NCI-H345 (cell line): ENCODE results near the gene BBS10.
"Not testable (repeated sequence)": the region's sequence is repeated elsewhere in the genome, so short reads cannot be mapped to it uniquely, and the experiment has no call there.

Experiments used
- DNase-seq: peaks from one replicate; lab custom pipeline; 2025; lab: John Stamatoyannopoulos, UW

The BBS10 gene

GRCh38 chr12:76348079-76348901 lies at the start of gene BBS10:
BBS10 (minus strand) TSS chr12:76348415; CDS start chr12:76348358, 57 bp downstream.
- DNase-seq, result peak; percentile 91

- no peak for DNase-seq
These were observed 43.2 kb upstream of the BBS10 start for GRCh38 chr12:76391461-76391860.

GRCh38 chr12:76387614-76388013 lies 39.4 kb upstream of the BBS10 start:
- no peak for DNase-seq

GRCh38 chr12:76384560-76384959 lies 36.3 kb upstream of the BBS10 start:
- no peak for DNase-seq

GRCh38 chr12:76383988-76384387 lies 35.8 kb upstream of the BBS10 start:
- no peak for DNase-seq

GRCh38 chr12:76379261-76379660 lies 31.0 kb upstream of the BBS10 start:
- no peak for DNase-seq

GRCh38 chr12:76376876-76377275 lies 28.7 kb upstream of the BBS10 start:
- DNase-seq, result not testable (repeated sequence)

- DNase-seq, result no peak
These were observed 27.7 kb upstream of the BBS10 start for GRCh38 chr12:76375939-76376338.

GRCh38 chr12:76375470-76375869 lies 27.3 kb upstream of the BBS10 start:
- DNase-seq, result no peak

- no peak for DNase-seq
These were observed 26.3 kb upstream of the BBS10 start for GRCh38 chr12:76374386-76375020.

GRCh38 chr12:76368230-76368629 lies 20.0 kb upstream of the BBS10 start:
- DNase-seq, result no peak

GRCh38 chr12:76366163-76366562 lies 17.9 kb upstream of the BBS10 start:
- DNase-seq, result no peak

GRCh38 chr12:76364131-76364530 lies 15.9 kb upstream of the BBS10 start:
- not testable (repeated sequence) for DNase-seq

GRCh38 chr12:76360316-76360715 lies 12.1 kb upstream of the BBS10 start:
- DNase-seq, result no peak

- DNase-seq, result no peak
These were observed 7.9 kb upstream of the BBS10 start for GRCh38 chr12:76356071-76356470.

GRCh38 chr12:76346798-76347420 lies 1.3 kb downstream of the BBS10 start:
- peak; percentile 26 for DNase-seq

- no peak for DNase-seq
These were observed 2.0 kb downstream of the BBS10 start for GRCh38 chr12:76346236-76346635.

GRCh38 chr12:76345569-76345968 lies 2.6 kb downstream of the BBS10 start:
- DNase-seq, result no peak

- no peak for DNase-seq
These were observed 6.7 kb downstream of the BBS10 start for GRCh38 chr12:76341436-76342030.

- DNase-seq, result no peak
These were observed 7.4 kb downstream of the BBS10 start for GRCh38 chr12:76340680-76341435.

- no peak for DNase-seq
These were observed 10.6 kb downstream of the BBS10 start for GRCh38 chr12:76337583-76337982.

- DNase-seq, result no peak
These were observed 15.6 kb downstream of the BBS10 start for GRCh38 chr12:76332606-76333005.
